ENCODE measurements around the gene MFN2. TPM values are rescaled to one million over a fixed set of nuclear protein-coding genes. Genes with fewer than 3 reads are reported as not detected.

Gene MFN2
- total and polyA plus RNA-seq, 2 experiments from 2014 or later: 15.1 to 40.4 TPM

DNA sequence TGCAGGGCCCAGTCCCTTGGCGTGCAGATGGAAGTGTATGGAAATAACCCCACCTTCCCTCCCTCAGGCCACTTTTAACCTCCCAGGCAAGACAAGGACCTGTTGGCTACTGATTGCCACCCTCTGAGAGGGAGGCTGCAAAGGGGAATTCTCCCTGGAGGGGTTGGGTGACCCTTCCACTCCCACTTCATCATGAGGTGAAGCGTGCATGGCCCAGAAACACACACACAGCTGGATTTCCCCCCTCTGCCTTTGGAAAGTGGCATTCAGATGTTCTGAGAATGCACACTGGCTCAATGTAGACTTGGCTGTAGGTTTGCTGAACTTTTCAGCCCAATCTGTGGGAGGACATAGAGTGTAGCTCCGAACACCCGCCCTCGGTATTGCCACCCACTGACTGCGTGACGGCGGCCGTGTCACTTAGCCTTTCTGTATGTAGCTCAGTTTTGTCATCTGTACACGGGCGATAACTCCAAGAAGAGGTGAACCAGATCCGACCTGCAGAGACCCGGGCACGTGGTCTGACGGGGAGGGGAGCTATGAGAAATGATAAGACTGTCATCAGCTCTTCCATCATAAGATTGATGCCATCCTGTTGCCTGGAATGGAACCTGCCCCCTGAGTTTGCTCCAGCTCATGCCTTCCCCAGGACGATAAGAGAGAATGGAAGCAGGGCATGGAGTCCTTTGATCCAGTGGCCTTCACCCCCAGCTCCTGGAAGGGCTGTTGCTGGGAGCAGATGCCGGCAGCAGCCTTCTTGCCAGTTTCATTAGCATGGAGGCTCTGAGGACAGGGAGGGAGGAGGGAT, 58.3 kb downstream of the MFN2 start (continued):
- TF ChIP-seq NANOG (IDR thresholded peaks at IDR 0.05; ENCODE audit: borderline replicate concordance) (no peak), ETS1 (IDR thresholded peaks at IDR 0.05) (no peak)
- TF ChIP-seq, protein P1, sequence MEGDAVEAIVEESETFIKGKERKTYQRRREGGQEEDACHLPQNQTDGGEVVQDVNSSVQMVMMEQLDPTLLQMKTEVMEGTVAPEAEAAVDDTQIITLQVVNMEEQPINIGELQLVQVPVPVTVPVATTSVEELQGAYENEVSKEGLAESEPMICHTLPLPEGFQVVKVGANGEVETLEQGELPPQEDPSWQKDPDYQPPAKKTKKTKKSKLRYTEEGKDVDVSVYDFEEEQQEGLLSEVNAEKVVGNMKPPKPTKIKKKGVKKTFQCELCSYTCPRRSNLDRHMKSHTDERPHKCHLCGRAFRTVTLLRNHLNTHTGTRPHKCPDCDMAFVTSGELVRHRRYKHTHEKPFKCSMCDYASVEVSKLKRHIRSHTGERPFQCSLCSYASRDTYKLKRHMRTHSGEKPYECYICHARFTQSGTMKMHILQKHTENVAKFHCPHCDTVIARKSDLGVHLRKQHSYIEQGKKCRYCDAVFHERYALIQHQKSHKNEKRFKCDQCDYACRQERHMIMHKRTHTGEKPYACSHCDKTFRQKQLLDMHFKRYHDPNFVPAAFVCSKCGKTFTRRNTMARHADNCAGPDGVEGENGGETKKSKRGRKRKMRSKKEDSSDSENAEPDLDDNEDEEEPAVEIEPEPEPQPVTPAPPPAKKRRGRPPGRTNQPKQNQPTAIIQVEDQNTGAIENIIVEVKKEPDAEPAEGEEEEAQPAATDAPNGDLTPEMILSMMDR (conservative IDR thresholded peaks at IDR 0.05; ENCODE audit: low read depth in 2 of 2): no peak

- Mint-ChIP-seq H3K4me1 (no peaks in the 10 kb centered on the region), H3K27ac (no peak overlapping the region), H3K36me3 (ENCODE audit: low read depth) (no peaks in the 10 kb centered on the region; the same call in 2 of the 3 replicates), H3K9me3 (peaks cover 4% of the 10 kb centered on the region; the same call in 1 of the 3 replicates), H3K4me3 (no peak overlapping the region), H3K27me3 (ENCODE audit: insufficient read depth, low read depth, poor library complexity) (peaks cover 11% of the 10 kb centered on the region)
- Histone ChIP-seq H3K27me3 (ENCODE audit: insufficient read depth) (no peaks in the 10 kb centered on the region), H3K4me2 (no peak overlapping the region), H4K20me1 (replicated peaks; ENCODE audit: insufficient read depth) (no peaks in the 10 kb centered on the region), H3K9me2 (ENCODE audit: insufficient read depth) (no peaks in the 10 kb centered on the region), H3K4me3 (no peak overlapping the region), H2AFZ (no peak overlapping the region), H3K4me1 (ENCODE audit: insufficient read depth) (no peaks in the 10 kb centered on the region), H3K79me2 (replicated peaks; ENCODE audit: insufficient read depth) (no peaks in the 10 kb centered on the region), H3K27ac (ENCODE audit: low read depth) (no peak overlapping the region), H3K36me3 (ENCODE audit: insufficient read depth) (no peaks in the 10 kb centered on the region), H3F3A (replicated peaks; ENCODE audit: low read depth) (no peaks in the 10 kb centered on the region)
- ATAC-seq (no peak), DNase-seq (ENCODE audit: low spot score) (no peak)
- TF ChIP-seq EZH2 (IDR thresholded peaks at IDR 0.05; ENCODE audit: low read depth, unreplicated experiment): no peak
- TF ChIP-seq EZH2phosphoT487 (IDR thresholded peaks at IDR 0.05; ENCODE audit: unreplicated experiment): no peak
- no peak for TF ChIP-seq JUNB (IDR thresholded peaks at IDR 0.05; ENCODE audit: unreplicated experiment)
- no peak for TF ChIP-seq POLR2AphosphoS5 (IDR thresholded peaks at IDR 0.05; ENCODE audit: low read depth)
- TF ChIP-seq NANOG (IDR thresholded peaks at IDR 0.05; ENCODE audit: borderline replicate concordance): no peak
- TF ChIP-seq ZNF331 (CRISPR knock-in tag; IDR thresholded peaks at IDR 0.05; ENCODE audit: low read depth): no peak
- TF ChIP-seq ZNF462 (CRISPR knock-in tag; IDR thresholded peaks at IDR 0.05): no peak
- TF ChIP-seq, protein P2, sequence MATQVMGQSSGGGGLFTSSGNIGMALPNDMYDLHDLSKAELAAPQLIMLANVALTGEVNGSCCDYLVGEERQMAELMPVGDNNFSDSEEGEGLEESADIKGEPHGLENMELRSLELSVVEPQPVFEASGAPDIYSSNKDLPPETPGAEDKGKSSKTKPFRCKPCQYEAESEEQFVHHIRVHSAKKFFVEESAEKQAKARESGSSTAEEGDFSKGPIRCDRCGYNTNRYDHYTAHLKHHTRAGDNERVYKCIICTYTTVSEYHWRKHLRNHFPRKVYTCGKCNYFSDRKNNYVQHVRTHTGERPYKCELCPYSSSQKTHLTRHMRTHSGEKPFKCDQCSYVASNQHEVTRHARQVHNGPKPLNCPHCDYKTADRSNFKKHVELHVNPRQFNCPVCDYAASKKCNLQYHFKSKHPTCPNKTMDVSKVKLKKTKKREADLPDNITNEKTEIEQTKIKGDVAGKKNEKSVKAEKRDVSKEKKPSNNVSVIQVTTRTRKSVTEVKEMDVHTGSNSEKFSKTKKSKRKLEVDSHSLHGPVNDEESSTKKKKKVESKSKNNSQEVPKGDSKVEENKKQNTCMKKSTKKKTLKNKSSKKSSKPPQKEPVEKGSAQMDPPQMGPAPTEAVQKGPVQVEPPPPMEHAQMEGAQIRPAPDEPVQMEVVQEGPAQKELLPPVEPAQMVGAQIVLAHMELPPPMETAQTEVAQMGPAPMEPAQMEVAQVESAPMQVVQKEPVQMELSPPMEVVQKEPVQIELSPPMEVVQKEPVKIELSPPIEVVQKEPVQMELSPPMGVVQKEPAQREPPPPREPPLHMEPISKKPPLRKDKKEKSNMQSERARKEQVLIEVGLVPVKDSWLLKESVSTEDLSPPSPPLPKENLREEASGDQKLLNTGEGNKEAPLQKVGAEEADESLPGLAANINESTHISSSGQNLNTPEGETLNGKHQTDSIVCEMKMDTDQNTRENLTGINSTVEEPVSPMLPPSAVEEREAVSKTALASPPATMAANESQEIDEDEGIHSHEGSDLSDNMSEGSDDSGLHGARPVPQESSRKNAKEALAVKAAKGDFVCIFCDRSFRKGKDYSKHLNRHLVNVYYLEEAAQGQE (IDR thresholded peaks at IDR 0.05; ENCODE audit: unreplicated experiment): no peak
- TF ChIP-seq ZNF114 (CRISPR knock-in tag; IDR thresholded peaks at IDR 0.05): no peak
- TF ChIP-seq CREB1 (CRISPR knock-in tag; IDR thresholded peaks at IDR 0.05; ENCODE audit: low read depth): no peak
These were observed 58.9 kb downstream of the MFN2 start for GRCh38 chr1:12039164-12039525.
